Dermis lymphatic vessel endothelial cell (primary cell): Measurements from ENCODE around the gene HOMER3. TPM values are rescaled to one million over a fixed set of nuclear protein-coding genes. Genes with fewer than 3 reads are reported as not detected.

Experiments used
- total RNA-seq: library from RNA; depleted of rRNA; stranded (reverse); fragments of >200 nt; gene quantifications from 2 replicates; pipeline ENCODE4 v1.2.1, GENCODE V29; 2014

HOMER3 gene
- total RNA-seq: 86.9 and 124 TPM in 2 replicates

DNA sequence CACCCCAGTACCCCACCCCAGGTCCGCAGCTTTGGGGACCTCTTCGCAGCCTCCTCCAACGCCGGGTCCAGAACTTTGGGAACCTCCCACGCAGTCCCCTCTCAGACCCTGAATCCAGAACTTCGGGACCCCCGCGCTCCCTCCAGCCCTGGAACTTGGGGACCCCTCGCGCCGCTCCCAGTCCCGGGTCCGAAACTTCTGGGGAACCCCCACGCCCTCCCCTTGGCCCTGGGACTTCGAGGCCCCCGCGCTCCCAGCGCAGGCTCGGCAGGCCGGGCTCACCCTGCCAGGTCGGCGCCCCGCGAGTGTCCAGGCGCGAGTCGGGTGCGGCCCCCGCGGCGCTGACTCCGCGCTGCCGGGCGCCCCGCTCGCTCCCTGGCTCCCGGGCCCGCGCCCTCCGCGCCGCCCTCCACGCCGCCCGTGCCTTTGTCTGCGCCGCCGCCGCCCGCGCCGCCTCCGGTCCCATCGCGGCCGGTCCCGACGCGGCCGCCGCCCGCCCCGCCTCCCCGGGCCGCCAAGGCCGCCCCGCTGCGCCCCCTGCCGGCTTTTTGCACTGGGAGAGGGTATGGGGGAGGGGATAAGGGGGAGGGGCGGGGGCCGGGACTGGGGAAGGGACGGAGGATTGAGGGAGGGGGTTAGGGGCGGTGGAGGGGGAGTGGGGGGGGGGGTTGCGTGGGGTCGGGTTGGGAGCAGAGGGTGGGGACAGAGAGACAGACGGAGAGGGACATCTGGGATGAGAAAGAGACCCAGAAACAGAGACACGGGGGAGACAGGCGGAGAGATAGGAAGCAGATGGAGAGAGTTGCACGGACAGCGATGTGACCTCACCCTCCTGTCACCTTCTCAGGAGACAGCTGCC is at the start of gene HOMER3:
HOMER3 (minus strand) TSS at position 449 of the 859 bp plus-strand sequence. CDS start 2,235 bp downstream, outside the sequence.

GRCh38 chr19:18919086-18919899 is 21.7 kb downstream of the HOMER3 start, which contains the start of the genes COPE and DDX49:
Gene COPE, minus strand, starts transcription at chr19:18919387. Its CDS starts 39 bp downstream, at chr19:18919348.
Gene DDX49, plus strand, starts transcription at chr19:18919715. Its CDS starts 27 bp downstream, at chr19:18919742.

DNA sequence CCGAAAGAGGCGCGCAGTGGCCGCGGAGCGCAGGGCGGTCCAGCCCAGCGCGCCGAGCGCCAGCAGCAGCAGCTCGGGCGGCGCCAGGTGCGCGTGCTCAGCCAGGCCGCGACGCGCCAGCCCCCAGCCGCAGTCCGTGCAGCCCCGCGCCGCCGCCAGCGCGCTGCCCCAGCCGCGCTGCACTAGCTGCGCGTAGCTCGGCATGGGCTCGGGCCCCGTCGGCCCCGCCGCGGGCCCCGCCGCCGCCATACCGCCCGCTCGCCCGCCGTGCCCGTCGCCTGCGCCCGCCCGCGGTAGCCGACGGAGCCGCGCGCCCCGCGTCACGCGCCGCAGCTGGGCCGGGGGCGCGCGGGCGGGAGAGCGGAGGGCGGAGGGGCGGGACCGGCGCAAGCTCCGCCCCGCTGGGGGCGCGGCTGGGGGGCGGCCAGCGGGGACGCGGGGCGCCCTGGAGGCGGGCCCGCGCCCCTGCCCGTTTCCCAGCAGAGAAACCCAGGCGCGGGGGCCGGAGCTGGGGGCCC is 45.1 kb downstream of the HOMER3 start, which contains the start of gene CERS1:
CERS1 (minus strand) TSS at position 335 of the 518 bp plus-strand sequence; CDS start at position 249, 86 bp downstream.

Other genes starting within 250 kb of the HOMER3 start
- gene COMP, start 149.9 kb downstream of the HOMER3 start, total RNA-seq: under 0.01 TPM in 1 of 2 replicates, not detected in the other
- gene UPF1, start 109.3 kb downstream of the HOMER3 start, total RNA-seq: 45.8 and 52.3 TPM in 2 replicates
- gene CERS1, start 45.1 kb downstream of the HOMER3 start, total RNA-seq: 1.8 and 2.2 TPM in 2 replicates
- 141 and 191 TPM in 2 replicates for gene COPE, start 21.8 kb downstream of the HOMER3 start, total RNA-seq
- gene DDX49, start 21.5 kb downstream of the HOMER3 start, total RNA-seq: 36.8 and 39.4 TPM in 2 replicates
- gene SUGP2, start 92.3 kb upstream of the HOMER3 start, total RNA-seq: 13.3 and 14.4 TPM in 2 replicates
- 37.1 and 38.9 TPM in 2 replicates for gene ARMC6, start 92.4 kb upstream of the HOMER3 start, total RNA-seq
- gene SLC25A42, start 122.8 kb upstream of the HOMER3 start, total RNA-seq: 4.1 and 4.3 TPM in 2 replicates
- gene TMEM161A, start 197.3 kb upstream of the HOMER3 start, total RNA-seq: 9.6 and 14.1 TPM in 2 replicates
- gene MEF2B, start 229.0 kb upstream of the HOMER3 start, total RNA-seq: not detected in 2 replicates